H1 (cell line): ENCODE data around the gene GRM7. TPM values are rescaled to one million over a fixed set of nuclear protein-coding genes. Genes with fewer than 3 reads are reported as not detected.

ENCODE experiments used
- BRCA1 ChIP-seq: IDR thresholded peaks from 2 replicates; pipeline ENCODE4 v1.6.1; 2012; ENCODE audit warnings: low read depth, low read length, improper control_type of control experiment
- CBX8 ChIP-seq: fragments of 300-800, 300-1000 bp; sonication (generic); IDR thresholded peaks from 2 replicates; pipeline ENCODE4 v1.7.1; 2016; ENCODE audit warnings: low read depth, low read length, borderline replicate concordance
- CEBPB ChIP-seq: IDR thresholded peaks from 2 replicates; pipeline ENCODE4 v1.6.1; 2012; ENCODE audit warnings: low read depth, low read length
- CTBP2 ChIP-seq: IDR thresholded peaks from 2 replicates; pipeline ENCODE4 v1.7.0; 2011; ENCODE audit warnings: borderline replicate concordance, mild to moderate bottlenecking, moderate library complexity, mixed read lengths, low read length; ENCODE audit not compliant: insufficient read depth, insufficient read length
- EGR1 ChIP-seq: IDR thresholded peaks from 2 replicates; pipeline ENCODE4 v1.6.1; 2011; ENCODE audit warnings: low read depth, low read length, borderline replicate concordance
- HDAC2 ChIP-seq, 2 experiments: fragments of 300-600 bp in 1 of 2; sonication (generic) in 1 of 2; IDR thresholded peaks; 2 replicates each; pipeline ENCODE4 v1.6.1; 2011 to 2012; ENCODE audit warnings: low read depth in 2 of 2, low read length in 2 of 2, mild to moderate bottlenecking in 2 of 2, moderate library complexity in 2 of 2, borderline replicate concordance in 1 of 2, inconsistent platforms in 1 of 2
- MAFK ChIP-seq: IDR thresholded peaks from 2 replicates; pipeline ENCODE4 v1.6.1; 2012; ENCODE audit warnings: low read depth, mild to moderate bottlenecking, improper control_type of control experiment, low read length
- RNF2 ChIP-seq: fragments of 200-900, 300-1000 bp; sonication (generic); IDR thresholded peaks from 2 replicates; pipeline ENCODE4 v1.7.1; 2016; ENCODE audit warnings: borderline replicate concordance, low read depth, mild to moderate bottlenecking, antibody characterized with exemption, low read length; ENCODE audit not compliant: poor library complexity, severe bottlenecking; ENCODE audit errors: missing control alignments
- polyA plus RNA-seq, 7 experiments: library from polyadenylated mRNA; depleted of rRNA in 3 of 7; stranded (reverse) in 5 of 7; unstranded in 2 of 7; fragments of >200 nt in 5 of 7; fragments of 200-250 nt in 2 of 7; gene quantifications; 1 replicate in 5 of 7; 2 replicates in 1 of 7; 4 replicates in 1 of 7; pipeline versions ENCODE4 v1.2.1 to v1.2.3, GENCODE V29; 2011 to 2013; ENCODE audit warnings: missing spikeins in 2 of 7, mixed read lengths in 2 of 7
- total RNA-seq: library from RNA; stranded (reverse); fragmentation: NEBNext Ultra II Directional; extraction: Animal tissue kit (Norgen Biotek cat#: 25700); gene quantifications from 2 replicates; pipeline ENCODE4 v1.2.1, GENCODE V29; 2021
- TF ChIP-seq, protein P1 (sequence below): fragments of 300-600 bp; sonication (generic); IDR thresholded peaks from 2 replicates; pipeline ENCODE4 v1.7.1; 2012; ENCODE audit warnings: low read length, moderate library complexity, mild to moderate bottlenecking, inconsistent platforms; ENCODE audit not compliant: insufficient replicate concordance
- TF ChIP-seq, protein P2 (sequence below): IDR thresholded peaks from 2 replicates; pipeline ENCODE4 v1.6.1; 2012; ENCODE audit warnings: inconsistent platforms

Gene GRM7
- total and polyA plus RNA-seq, 2 of the 8 experiments (the other 6 are each of a cell fraction or from before 2014, with no cell fraction given) = 0.17 to 0.24 TPM

DNA sequence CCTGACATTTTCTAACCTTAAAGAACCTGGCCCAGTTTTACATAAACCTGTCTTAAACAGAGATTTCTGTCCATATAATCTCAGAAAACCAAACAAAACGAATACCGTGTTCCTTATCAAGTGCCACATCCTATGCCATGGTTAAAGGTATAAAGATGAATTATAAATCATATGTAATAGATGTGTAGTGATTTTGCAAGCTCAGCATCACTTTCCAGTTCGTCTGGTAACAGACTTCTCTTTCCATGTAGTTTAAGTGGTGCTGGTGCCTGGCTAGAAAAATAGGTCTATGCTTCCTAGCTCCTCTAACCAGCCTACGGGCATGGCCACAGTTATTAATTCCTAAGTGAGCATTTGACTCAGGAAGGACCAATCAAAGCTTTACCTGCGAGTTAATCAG is 3.4 kb upstream of the GRM7 start (continued):
- TF ChIP-seq, protein P1, sequence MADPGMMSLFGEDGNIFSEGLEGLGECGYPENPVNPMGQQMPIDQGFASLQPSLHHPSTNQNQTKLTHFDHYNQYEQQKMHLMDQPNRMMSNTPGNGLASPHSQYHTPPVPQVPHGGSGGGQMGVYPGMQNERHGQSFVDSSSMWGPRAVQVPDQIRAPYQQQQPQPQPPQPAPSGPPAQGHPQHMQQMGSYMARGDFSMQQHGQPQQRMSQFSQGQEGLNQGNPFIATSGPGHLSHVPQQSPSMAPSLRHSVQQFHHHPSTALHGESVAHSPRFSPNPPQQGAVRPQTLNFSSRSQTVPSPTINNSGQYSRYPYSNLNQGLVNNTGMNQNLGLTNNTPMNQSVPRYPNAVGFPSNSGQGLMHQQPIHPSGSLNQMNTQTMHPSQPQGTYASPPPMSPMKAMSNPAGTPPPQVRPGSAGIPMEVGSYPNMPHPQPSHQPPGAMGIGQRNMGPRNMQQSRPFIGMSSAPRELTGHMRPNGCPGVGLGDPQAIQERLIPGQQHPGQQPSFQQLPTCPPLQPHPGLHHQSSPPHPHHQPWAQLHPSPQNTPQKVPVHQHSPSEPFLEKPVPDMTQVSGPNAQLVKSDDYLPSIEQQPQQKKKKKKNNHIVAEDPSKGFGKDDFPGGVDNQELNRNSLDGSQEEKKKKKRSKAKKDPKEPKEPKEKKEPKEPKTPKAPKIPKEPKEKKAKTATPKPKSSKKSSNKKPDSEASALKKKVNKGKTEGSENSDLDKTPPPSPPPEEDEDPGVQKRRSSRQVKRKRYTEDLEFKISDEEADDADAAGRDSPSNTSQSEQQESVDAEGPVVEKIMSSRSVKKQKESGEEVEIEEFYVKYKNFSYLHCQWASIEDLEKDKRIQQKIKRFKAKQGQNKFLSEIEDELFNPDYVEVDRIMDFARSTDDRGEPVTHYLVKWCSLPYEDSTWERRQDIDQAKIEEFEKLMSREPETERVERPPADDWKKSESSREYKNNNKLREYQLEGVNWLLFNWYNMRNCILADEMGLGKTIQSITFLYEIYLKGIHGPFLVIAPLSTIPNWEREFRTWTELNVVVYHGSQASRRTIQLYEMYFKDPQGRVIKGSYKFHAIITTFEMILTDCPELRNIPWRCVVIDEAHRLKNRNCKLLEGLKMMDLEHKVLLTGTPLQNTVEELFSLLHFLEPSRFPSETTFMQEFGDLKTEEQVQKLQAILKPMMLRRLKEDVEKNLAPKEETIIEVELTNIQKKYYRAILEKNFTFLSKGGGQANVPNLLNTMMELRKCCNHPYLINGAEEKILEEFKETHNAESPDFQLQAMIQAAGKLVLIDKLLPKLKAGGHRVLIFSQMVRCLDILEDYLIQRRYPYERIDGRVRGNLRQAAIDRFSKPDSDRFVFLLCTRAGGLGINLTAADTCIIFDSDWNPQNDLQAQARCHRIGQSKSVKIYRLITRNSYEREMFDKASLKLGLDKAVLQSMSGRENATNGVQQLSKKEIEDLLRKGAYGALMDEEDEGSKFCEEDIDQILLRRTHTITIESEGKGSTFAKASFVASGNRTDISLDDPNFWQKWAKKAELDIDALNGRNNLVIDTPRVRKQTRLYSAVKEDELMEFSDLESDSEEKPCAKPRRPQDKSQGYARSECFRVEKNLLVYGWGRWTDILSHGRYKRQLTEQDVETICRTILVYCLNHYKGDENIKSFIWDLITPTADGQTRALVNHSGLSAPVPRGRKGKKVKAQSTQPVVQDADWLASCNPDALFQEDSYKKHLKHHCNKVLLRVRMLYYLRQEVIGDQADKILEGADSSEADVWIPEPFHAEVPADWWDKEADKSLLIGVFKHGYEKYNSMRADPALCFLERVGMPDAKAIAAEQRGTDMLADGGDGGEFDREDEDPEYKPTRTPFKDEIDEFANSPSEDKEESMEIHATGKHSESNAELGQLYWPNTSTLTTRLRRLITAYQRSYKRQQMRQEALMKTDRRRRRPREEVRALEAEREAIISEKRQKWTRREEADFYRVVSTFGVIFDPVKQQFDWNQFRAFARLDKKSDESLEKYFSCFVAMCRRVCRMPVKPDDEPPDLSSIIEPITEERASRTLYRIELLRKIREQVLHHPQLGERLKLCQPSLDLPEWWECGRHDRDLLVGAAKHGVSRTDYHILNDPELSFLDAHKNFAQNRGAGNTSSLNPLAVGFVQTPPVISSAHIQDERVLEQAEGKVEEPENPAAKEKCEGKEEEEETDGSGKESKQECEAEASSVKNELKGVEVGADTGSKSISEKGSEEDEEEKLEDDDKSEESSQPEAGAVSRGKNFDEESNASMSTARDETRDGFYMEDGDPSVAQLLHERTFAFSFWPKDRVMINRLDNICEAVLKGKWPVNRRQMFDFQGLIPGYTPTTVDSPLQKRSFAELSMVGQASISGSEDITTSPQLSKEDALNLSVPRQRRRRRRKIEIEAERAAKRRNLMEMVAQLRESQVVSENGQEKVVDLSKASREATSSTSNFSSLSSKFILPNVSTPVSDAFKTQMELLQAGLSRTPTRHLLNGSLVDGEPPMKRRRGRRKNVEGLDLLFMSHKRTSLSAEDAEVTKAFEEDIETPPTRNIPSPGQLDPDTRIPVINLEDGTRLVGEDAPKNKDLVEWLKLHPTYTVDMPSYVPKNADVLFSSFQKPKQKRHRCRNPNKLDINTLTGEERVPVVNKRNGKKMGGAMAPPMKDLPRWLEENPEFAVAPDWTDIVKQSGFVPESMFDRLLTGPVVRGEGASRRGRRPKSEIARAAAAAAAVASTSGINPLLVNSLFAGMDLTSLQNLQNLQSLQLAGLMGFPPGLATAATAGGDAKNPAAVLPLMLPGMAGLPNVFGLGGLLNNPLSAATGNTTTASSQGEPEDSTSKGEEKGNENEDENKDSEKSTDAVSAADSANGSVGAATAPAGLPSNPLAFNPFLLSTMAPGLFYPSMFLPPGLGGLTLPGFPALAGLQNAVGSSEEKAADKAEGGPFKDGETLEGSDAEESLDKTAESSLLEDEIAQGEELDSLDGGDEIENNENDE = no peak
- TF ChIP-seq BRCA1 = no peak
- TF ChIP-seq CEBPB = no peak
- TF ChIP-seq RNF2 = no peak
- TF ChIP-seq CBX8 = no peak
- no peak for TF ChIP-seq MAFK
- TF ChIP-seq CTBP2 = no peak
- no peak for TF ChIP-seq HDAC2 (IDR thresholded peaks at IDR 0.05; ENCODE audit: borderline replicate concordance in 1 of 2, low read depth in 2 of 2, low read length in 2 of 2)
- TF ChIP-seq, protein P2, sequence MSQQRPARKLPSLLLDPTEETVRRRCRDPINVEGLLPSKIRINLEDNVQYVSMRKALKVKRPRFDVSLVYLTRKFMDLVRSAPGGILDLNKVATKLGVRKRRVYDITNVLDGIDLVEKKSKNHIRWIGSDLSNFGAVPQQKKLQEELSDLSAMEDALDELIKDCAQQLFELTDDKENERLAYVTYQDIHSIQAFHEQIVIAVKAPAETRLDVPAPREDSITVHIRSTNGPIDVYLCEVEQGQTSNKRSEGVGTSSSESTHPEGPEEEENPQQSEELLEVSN = no peak
- TF ChIP-seq EGR1 = no peak
